Activated CD8-positive, alpha-beta memory T cell treated with anti-CD3 and anti-CD28 coated beads, Interleukin-2, amount 50 U/mL, for 1 hour (primary cell): Measurements from ENCODE around the gene OGG1.

Experiments
- DNase-seq: peaks from one replicate; pipeline ENCODE4 v3.0.0-alpha.2; 2020; ENCODE audit errors: extremely low read depth

The OGG1 gene

GRCh38 chr3:9727743-9728142 lies 22.0 kb upstream of the OGG1 start:
- DNase-seq: no peak

DNA sequence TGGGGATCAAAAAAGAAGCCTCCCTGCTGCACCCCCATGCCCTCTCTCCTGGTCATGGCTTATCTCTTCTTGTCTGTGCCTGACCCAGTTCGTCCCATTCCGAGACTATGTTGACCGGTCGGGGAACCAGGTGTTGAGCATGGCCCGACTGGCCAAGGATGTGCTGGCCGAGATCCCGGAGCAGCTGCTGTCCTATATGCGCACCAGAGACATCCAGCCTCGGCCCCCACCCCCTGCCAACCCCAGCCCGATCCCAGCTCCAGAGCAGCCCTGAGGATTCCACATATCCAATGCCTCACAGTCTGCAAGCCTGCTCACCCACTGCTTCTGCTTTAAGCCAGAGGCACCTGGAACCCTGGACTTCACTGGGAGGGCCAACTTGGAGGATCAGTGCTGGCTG lies 20.3 kb upstream of the OGG1 start:
- no peak for DNase-seq

GRCh38 chr3:9730657-9731205 lies 19.0 kb upstream of the OGG1 start:
- DNase-seq: no peak

- peak; percentile 92 for DNase-seq
Observed at GRCh38 chr3:9731206-9732079, 18.3 kb upstream of the OGG1 start, which contains the start of gene BRPF1. Gene BRPF1 (plus strand): TSS chr3:9731735. CDS start chr3:9734141, 2,406 bp downstream.

- DNase-seq: no peak
Observed at GRCh38 chr3:9732080-9732739, 17.5 kb upstream of the OGG1 start.

GRCh38 chr3:9732740-9733115 lies 17.0 kb upstream of the OGG1 start:
- DNase-seq: no peak

DNA sequence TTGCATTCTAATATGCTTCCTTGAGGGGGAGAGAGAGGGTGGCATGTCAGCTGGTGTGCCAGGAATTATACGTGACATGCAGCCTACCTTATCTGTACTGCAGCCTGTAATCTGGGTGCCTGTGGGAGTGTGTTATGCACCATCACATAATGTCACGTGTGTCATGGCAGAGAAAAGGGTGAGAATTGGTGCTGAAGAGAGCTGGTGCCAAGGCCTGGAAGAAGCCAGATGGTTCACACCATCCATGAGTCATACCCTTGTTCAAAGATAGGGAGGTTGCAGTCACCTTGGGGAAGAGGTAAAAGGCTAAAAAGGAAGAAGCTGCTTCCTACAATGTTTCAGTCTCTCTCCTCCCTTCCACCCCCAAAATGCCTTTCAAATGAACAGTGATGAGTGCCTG lies 12.9 kb upstream of the OGG1 start:
- DNase-seq: no peak

- no peak for DNase-seq
Observed at GRCh38 chr3:9739181-9739580, 10.6 kb upstream of the OGG1 start.

- no peak for DNase-seq
Observed at GRCh38 chr3:9742560-9742959, 7.2 kb upstream of the OGG1 start.

DNA sequence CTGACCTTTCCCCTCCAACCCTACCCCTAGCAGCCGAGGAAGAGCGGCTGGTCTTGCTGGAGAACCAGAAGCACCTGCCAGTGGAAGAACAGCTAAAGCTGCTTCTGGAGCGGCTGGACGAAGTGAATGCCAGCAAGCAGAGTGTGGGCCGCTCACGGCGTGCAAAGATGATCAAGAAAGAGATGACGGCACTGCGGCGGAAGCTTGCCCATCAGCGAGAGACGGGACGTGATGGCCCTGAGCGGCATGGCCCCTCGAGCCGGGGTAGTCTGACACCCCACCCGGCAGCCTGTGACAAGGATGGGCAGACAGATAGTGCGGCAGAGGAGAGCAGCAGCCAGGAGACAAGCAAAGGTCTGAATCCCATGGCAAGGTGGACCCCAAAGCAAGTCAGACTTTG lies 6.2 kb upstream of the OGG1 start:
- no peak for DNase-seq

- no peak for DNase-seq
Observed at GRCh38 chr3:9744162-9744561, 5.6 kb upstream of the OGG1 start.

- no peak for DNase-seq
Observed at GRCh38 chr3:9745521-9745920, 4.2 kb upstream of the OGG1 start.

GRCh38 chr3:9746330-9746729 lies 3.4 kb upstream of the OGG1 start:
- DNase-seq: no peak

GRCh38 chr3:9747267-9747666 lies 2.5 kb upstream of the OGG1 start:
- DNase-seq: no peak

GRCh38 chr3:9748031-9748430 lies 1.7 kb upstream of the OGG1 start:
- DNase-seq: no peak

- no peak for DNase-seq
Observed at GRCh38 chr3:9749296-9749644, 482 bp upstream of the OGG1 start.

GRCh38 chr3:9750556-9751411 lies 1.0 kb downstream of the OGG1 start:
- no peak for DNase-seq

DNA sequence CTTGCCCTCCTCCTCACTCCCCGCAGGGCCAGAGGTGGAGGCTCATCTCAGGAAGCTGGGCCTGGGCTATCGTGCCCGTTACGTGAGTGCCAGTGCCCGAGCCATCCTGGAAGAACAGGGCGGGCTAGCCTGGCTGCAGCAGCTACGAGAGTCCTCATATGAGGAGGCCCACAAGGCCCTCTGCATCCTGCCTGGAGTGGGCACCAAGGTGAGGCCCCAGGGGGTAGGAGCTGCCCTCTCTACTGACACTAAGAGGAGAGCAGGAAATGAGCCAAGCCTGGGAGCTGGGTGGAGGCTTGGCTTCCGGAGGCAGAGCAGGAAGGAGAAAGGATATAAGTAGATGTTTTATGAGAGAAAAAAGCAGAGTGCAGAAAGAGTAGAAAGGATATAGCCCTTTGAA lies 4.9 kb downstream of the OGG1 start:
- no peak for DNase-seq

DNA sequence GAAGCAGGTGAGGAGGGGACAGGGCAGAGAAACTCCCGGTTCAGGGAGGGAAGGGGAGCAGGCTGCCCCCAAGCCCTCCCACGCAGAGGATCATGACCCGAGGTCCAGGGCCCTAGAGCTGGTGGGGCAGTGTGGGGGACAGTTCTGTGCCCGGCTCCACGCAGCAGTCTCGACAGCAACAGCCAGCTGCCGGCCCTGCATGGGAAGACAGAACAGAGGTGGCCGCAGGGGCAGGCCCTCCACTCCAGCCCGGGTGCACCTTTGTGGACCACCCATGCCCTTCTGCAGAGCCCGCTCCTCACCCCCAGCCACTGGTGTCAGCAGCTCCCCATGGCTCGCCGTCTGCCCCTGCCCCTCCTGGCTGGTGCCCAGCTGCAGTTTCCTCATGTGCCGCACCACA lies 7.7 kb downstream of the OGG1 start:
- no peak for DNase-seq

DNA sequence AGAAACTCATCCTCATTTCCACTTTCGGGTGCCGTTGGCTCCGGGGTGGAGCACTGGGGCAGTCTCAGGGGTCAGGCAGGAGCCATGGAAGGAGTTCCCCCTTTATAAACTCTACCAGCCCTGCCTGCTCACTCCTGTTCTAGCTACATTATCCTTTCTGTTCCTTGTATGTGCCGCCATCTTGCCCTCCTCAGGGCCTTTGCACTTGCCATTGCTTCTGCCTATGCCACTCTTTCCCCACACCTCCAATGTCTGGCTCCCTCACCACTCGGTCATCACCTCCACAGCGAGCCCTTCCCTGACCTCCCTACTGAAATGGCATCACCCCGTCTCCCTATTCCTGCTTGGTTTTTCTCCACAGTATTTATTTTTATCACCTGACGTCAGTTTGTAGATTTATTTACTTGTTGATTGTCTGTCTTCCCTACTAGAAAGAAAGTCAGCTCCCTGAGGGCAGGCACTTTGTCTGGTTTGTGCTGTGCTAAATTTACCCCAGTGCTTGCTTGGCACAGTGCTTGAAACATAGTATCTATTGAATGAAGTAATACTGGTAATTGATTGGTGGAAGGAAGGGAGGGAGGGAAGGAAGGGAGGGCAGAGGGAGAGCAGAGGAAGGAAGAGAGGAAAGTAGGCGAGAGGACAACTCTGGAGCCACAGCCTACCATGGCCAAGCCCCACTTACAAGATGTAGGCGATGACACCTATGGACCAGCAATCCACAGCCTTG lies 11.2 kb downstream of the OGG1 start:
- DNase-seq: no peak

DNA sequence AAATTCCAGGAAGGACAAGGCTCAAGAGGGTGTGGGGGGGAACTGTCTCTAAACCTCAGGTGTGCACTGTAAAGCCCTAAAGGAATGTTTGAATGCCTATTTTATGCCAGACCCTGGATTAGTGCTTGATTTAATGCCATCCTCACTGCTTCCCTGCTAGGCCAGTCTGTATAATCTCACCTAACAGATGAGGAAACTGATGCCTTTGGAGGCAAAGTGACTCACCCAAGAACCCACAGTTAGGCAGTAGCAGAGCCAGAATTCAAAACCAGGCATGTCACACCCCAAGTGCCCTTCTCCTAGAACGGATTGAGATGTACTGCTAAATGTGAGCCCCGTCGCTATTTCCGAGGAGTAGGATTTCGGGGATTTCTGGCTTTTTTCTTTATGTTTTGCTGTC lies 12.2 kb downstream of the OGG1 start:
- DNase-seq: no peak

GRCh38 chr3:9762871-9763270 lies 13.1 kb downstream of the OGG1 start:
- no peak for DNase-seq
